Right atrium auricular region (tissue), 2 donors: Measurements from ENCODE around the gene PSMC3. TPM values are rescaled to one million over a fixed set of nuclear protein-coding genes. Genes with fewer than 3 reads are reported as not detected.
A peak's percentile ranks its signal among the peaks of the same experiment; 100 is the strongest.

ENCODE experiments used
- DNase-seq: peaks from one replicate; pipeline ENCODE4 v3.0.0-alpha.2; 2019; ENCODE audit warnings: low spot score
- H3K27ac ChIP-seq, 2 donors: fragments of 200-600 bp; sonication (generic); 1 replicate in 1 of 2; 2 replicates in 1 of 2; pipeline ENCODE4 v1.5.1; 2016 to 2019
- H3K27me3 ChIP-seq, 2 donors: fragments of 200-600 bp; sonication (generic); one replicate each; pipeline versions ENCODE4 v1.5.1 to v1.6.0; 2017 to 2019
- H3K36me3 ChIP-seq: fragments of 200-600 bp; sonication (generic); one replicate; pipeline ENCODE4 v1.5.1; 2016
- H3K4me1 ChIP-seq, 2 donors: fragments of 200-600 bp; sonication (generic); one replicate each; pipeline versions ENCODE4 v1.5.1 to v1.6.0; 2017 to 2019
- H3K4me3 ChIP-seq, 2 donors: fragments of 200-600 bp; sonication (generic); 1 replicate in 1 of 2; 2 replicates in 1 of 2; pipeline ENCODE4 v1.5.1; 2017 to 2019; ENCODE audit warnings: mild to moderate bottlenecking in 1 of 2, moderate library complexity in 1 of 2
- H3K9me3 ChIP-seq, 2 donors: fragments of 200-600 bp; sonication (generic); one replicate each; pipeline ENCODE4 v1.5.1; 2019
- total RNA-seq, 2 donors: library from RNA; depleted of rRNA; stranded (reverse); fragments of >200 nt; gene quantifications; one replicate each; pipeline ENCODE4 v1.1.0, GENCODE V29; 2016
- TF ChIP-seq, protein P1 (sequence below), 2 donors: fragments of 200-600 bp; sonication (generic); IDR thresholded peaks; one replicate each; pipeline ENCODE4 v1.5.1; 2019; ENCODE audit warnings: antibody characterized with exemption in 2 of 2

Gene PSMC3
- total RNA-seq, 2 donors from 2014 or later, result 130 to 177 TPM

DNA sequence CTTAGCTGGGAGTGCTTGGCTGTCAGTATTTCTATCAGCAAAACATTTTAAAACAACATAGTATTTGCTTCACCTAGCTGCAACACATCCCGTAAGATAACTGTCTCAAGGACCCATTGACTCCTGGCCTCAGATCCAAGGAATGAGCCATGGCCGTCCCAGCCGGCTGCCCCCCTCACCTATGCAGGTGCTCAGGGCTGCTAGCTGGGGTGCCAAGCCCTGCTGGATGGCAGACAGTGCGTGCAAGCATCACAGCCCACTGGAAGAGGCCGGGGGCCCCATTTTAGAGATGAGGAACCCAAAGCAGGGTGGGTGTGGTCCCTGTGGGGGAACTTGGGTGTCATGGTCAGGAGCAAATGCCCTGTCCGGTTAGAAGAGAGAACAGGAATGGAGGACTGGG lies 8.5 kb downstream of the PSMC3 start:
- no peaks in the 10 kb centered on the region for H3K27me3 ChIP-seq
- no peak overlapping the region for H3K4me3 ChIP-seq
- H3K36me3 ChIP-seq, result peaks cover 83% of the 10 kb centered on the region
- DNase-seq, result no peak
- TF ChIP-seq, protein P1, sequence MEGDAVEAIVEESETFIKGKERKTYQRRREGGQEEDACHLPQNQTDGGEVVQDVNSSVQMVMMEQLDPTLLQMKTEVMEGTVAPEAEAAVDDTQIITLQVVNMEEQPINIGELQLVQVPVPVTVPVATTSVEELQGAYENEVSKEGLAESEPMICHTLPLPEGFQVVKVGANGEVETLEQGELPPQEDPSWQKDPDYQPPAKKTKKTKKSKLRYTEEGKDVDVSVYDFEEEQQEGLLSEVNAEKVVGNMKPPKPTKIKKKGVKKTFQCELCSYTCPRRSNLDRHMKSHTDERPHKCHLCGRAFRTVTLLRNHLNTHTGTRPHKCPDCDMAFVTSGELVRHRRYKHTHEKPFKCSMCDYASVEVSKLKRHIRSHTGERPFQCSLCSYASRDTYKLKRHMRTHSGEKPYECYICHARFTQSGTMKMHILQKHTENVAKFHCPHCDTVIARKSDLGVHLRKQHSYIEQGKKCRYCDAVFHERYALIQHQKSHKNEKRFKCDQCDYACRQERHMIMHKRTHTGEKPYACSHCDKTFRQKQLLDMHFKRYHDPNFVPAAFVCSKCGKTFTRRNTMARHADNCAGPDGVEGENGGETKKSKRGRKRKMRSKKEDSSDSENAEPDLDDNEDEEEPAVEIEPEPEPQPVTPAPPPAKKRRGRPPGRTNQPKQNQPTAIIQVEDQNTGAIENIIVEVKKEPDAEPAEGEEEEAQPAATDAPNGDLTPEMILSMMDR (IDR thresholded peaks at IDR 0.05), result no peak
- H3K4me1 ChIP-seq, result peaks cover 0 to 48% of the 10 kb centered on the region in 2 donors
- no peak overlapping the region for H3K27ac ChIP-seq
- H3K9me3 ChIP-seq, result no peaks in the 10 kb centered on the region

DNA sequence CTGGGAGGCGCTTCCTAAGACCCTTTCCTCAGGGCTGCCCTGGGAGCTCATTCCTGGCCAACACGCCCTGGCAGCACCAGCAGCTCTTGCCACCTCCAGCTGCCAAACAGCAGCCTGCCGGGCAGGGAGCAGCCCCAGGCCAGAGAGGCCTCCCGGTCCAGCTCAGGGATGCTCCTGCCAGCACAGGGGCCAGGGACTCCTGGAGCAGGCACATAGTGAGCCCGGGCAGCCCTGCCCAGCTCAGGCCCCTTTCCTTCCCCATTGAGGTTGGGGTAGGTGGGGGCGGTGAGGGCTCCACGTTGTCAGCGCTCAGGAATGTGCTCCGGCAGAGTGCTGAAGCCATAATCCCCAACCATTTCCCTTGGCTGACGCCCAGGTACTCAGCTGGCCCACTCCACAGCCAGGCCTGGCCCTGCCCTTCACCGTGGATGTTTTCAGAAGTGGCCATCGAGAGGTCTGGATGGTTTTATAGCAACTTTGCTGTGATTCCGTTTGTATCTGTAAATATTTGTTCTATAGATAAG lies 10.2 kb downstream of the PSMC3 start:
- TF ChIP-seq, protein P1 (IDR thresholded peaks at IDR 0.05), result no peak
- no peaks in the 10 kb centered on the region for H3K9me3 ChIP-seq
- H3K4me1 ChIP-seq, result peaks cover 0 to 48% of the 10 kb centered on the region in 2 donors
- H3K36me3 ChIP-seq, result peaks cover 79% of the 10 kb centered on the region
- DNase-seq, result peak; percentile 93
- H3K4me3 ChIP-seq, result no peak overlapping the region
- H3K27ac ChIP-seq, result peak overlapping the region; percentile 80 to 94
- no peaks in the 10 kb centered on the region for H3K27me3 ChIP-seq

DNA sequence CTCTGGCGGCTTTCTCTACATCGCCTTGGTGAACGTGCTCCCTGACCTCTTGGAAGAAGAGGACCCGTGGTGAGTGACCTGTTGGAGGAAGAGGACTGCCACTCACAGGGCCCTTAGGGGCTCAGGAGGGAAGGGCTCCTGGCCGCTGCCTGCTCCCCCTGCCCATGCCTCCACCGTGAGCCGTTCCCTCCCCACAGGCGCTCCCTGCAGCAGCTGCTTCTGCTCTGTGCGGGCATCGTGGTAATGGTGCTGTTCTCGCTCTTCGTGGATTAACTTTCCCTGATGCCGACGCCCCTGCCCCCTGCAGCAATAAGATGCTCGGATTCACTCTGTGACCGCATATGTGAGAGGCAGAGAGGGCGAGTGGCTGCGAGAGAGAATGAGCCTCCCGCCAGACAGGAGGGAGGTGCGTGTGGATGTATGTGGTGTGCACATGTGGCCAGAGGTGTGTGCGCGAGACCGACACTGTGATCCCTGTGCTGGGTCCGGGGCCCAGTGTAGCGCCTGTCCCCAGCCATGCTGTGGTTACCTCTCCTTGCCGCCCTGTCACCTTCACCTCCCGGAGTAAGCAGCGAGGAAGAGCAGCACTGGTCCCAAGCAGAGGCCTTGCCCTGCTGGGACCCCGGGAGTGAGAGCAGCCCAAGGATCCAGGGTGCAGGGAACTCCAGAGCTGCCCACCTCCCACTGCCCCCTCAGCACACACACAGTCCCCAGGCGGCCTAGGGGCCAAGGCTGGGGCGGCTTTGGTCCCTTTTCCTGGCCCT lies 11.0 kb downstream of the PSMC3 start:
- Histone ChIP-seq H3K27me3 (no peaks in the 10 kb centered on the region), H3K4me1 (peaks cover 0 to 55% of the 10 kb centered on the region in 2 donors), H3K36me3 (peaks cover 77% of the 10 kb centered on the region), H3K27ac (peak overlapping the region; percentile 80 to 94), H3K9me3 (no peaks in the 10 kb centered on the region), H3K4me3 (no peak overlapping the region)
- TF ChIP-seq, protein P1 (IDR thresholded peaks at IDR 0.05), result no peak
- no peak for DNase-seq

DNA sequence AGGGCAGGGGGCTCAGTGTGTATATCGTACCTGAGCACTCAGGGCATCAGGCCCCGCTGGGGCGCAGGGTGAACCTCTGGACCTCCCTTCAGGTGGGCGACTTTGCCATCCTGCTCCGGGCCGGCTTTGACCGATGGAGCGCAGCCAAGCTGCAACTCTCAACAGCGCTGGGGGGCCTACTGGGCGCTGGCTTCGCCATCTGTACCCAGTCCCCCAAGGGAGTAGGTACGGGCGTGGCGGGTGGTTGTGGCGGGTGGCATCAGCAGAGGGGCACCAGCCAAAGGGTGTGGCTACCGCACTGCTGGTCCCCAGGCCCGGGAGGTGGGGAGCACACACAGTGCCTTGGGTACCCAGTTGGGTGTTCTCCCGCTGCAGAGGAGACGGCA lies 11.6 kb downstream of the PSMC3 start:
- Histone ChIP-seq H3K4me1 (peaks cover 0 to 61% of the 10 kb centered on the region in 2 donors), H3K9me3 (no peaks in the 10 kb centered on the region), H3K27ac (peak overlapping the region; percentile 80 to 94), H3K4me3 (no peak overlapping the region), H3K27me3 (no peaks in the 10 kb centered on the region), H3K36me3 (peaks cover 71% of the 10 kb centered on the region)
- TF ChIP-seq, protein P1 (IDR thresholded peaks at IDR 0.05), result no peak
- no peak for DNase-seq

GRCh38 chr11:47413908-47414684 lies 12.1 kb downstream of the PSMC3 start:
- Histone ChIP-seq H3K4me3 (no peak overlapping the region), H3K9me3 (no peaks in the 10 kb centered on the region), H3K27me3 (no peaks in the 10 kb centered on the region), H3K36me3 (peaks cover 65% of the 10 kb centered on the region), H3K4me1 (peaks cover 0 to 67% of the 10 kb centered on the region in 2 donors), H3K27ac (peak overlapping the region; percentile 80 to 94)
- TF ChIP-seq, protein P1 (IDR thresholded peaks at IDR 0.05), result no peak
- no peak for DNase-seq
